NB4 (cell line): Measurements from ENCODE around the gene WDR33.

Source experiments
- DNase-seq: peaks from one replicate; pipeline ENCODE4 v3.0.0; 2010; ENCODE audit warnings: low read depth
- H3K4me3 ChIP-seq: one replicate; pipeline ENCODE4 v1.5.1; 2011; ENCODE audit warnings: mild to moderate bottlenecking, low read depth, low read length, moderate library complexity
- CTCF ChIP-seq: IDR thresholded peaks from one replicate; pipeline ENCODE4 v1.5.1; 2012; ENCODE audit warnings: low read depth, low read length
- MAX ChIP-seq: IDR thresholded peaks from 2 replicates; pipeline ENCODE4 v1.6.1; 2011; ENCODE audit warnings: low read depth, low read length
- MYC ChIP-seq: IDR thresholded peaks from 2 replicates; pipeline ENCODE4 v1.6.1; 2011; ENCODE audit warnings: low read depth, low read length
- POLR2A ChIP-seq: IDR thresholded peaks from 2 replicates; pipeline ENCODE4 v1.6.1; 2011; ENCODE audit warnings: mild to moderate bottlenecking; ENCODE audit not compliant: insufficient read length; ENCODE audit errors: extremely low read depth

The WDR33 gene

GRCh38 chr2:127662937-127663565, 147.9 kb downstream of the WDR33 start:
- DNase-seq: no peak
- TF ChIP-seq CTCF (no peak), MYC (no peak), MAX (no peak), POLR2A (no peak)
- no peak overlapping the region for H3K4me3 ChIP-seq

GRCh38 chr2:127661949-127662510, 148.9 kb downstream of the WDR33 start:
- H3K4me3 ChIP-seq: no peak overlapping the region
- DNase-seq: peak; percentile 36
- TF ChIP-seq CTCF (no peak), MAX (no peak), MYC (no peak), POLR2A (no peak)

GRCh38 chr2:127661072-127661649, 149.8 kb downstream of the WDR33 start:
- no peak for TF ChIP-seq MYC
- TF ChIP-seq POLR2A: no peak
- no peak for TF ChIP-seq MAX
- no peak for TF ChIP-seq CTCF
- DNase-seq: no peak
- H3K4me3 ChIP-seq: no peak overlapping the region

- TF ChIP-seq CTCF (no peak), POLR2A (no peak), MAX (no peak), MYC (no peak)
- no peak overlapping the region for H3K4me3 ChIP-seq
- DNase-seq: no peak
These were observed 150.7 kb downstream of the WDR33 start for GRCh38 chr2:127660291-127660578.

- H3K4me3 ChIP-seq: no peak overlapping the region
- DNase-seq: peak; percentile 70
- TF ChIP-seq POLR2A (no peak), MYC (0 out of 2 replicates have a peak, but pooled peaks have one; percentile 23), CTCF (no peak), MAX (no peak)
These were observed 151.3 kb downstream of the WDR33 start for GRCh38 chr2:127659408-127660290.
